AG04450 (cell line): ENCODE measurements around the gene MAD1L1. TPM values are rescaled to one million over a fixed set of nuclear protein-coding genes. Genes with fewer than 3 reads are reported as not detected.

Experiments used
- CTCF ChIA-PET: fragments of 300-600, 350-600 bp; formaldehyde crosslinking; extraction: SDS; loops from one replicate; lab custom pipeline; 2022; ENCODE audit warnings: antibody characterized with exemption, inconsistent platforms; lab: Charles Lee
- POLR2A ChIA-PET: fragments of 350-600 bp; formaldehyde crosslinking; extraction: SDS; loops from one replicate; lab custom pipeline; 2021; ENCODE audit warnings: antibody characterized with exemption, inconsistent platforms; lab: Yijun Ruan, JAX
- DNase-seq: peaks from one replicate; pipeline ENCODE4 v3.0.0-alpha.2; 2011; ENCODE audit warnings: low read depth, low spot score
- H3K27ac ChIP-seq: one replicate; pipeline ENCODE4 v1.5.1; 2012; ENCODE audit warnings: low read depth, low read length, control low read depth
- H3K27me3 ChIP-seq: one replicate; pipeline ENCODE4 v1.6.0; 2012; ENCODE audit warnings: low read length; ENCODE audit not compliant: control insufficient read depth, insufficient read depth
- H3K4me3 ChIP-seq: 2 replicates; pipeline ENCODE4 v1.5.1; 2011; ENCODE audit warnings: mild to moderate bottlenecking, low read depth, low read length, control low read depth
- H3K9me3 ChIP-seq: 2 replicates; pipeline ENCODE4 v1.5.1; 2012; ENCODE audit warnings: low read length; ENCODE audit not compliant: control insufficient read depth, insufficient read depth
- polyA plus RNA-seq: library from polyadenylated mRNA; depleted of rRNA; stranded (reverse); fragments of >200 nt; gene quantifications from 2 replicates; pipeline ENCODE4 v1.2.3, GENCODE V29; 2011
- TF ChIP-seq, protein P1 (sequence below): IDR thresholded peaks from 2 replicates; pipeline ENCODE4 v1.5.1; 2011; ENCODE audit warnings: low read depth, low read length, control low read depth, inconsistent platforms

The MAD1L1 gene
- polyA plus RNA-seq, 1 experiment = 11.9 TPM

DNA sequence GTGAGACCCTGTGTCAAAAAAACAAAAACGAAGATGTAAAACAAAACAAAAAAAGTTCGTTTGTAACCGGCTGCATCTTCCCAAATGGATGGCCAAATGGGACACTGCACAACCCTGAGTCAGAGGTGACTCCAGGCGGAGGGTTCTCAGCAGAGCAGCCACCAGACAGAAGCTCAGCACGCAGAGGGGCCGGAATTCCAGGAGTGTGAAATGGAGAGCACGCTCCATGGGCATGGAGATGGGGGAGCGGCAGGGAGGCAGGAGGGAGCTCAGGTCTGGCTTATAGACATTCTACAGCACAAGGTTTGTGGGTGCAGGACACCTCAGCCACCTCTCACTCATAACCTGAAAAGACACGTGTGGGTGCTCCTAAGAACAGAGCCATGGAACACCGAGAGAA is 227.0 kb downstream of the MAD1L1 start:
- CTCF ChIA-PET = no interaction called here
- TF ChIP-seq, protein P1, sequence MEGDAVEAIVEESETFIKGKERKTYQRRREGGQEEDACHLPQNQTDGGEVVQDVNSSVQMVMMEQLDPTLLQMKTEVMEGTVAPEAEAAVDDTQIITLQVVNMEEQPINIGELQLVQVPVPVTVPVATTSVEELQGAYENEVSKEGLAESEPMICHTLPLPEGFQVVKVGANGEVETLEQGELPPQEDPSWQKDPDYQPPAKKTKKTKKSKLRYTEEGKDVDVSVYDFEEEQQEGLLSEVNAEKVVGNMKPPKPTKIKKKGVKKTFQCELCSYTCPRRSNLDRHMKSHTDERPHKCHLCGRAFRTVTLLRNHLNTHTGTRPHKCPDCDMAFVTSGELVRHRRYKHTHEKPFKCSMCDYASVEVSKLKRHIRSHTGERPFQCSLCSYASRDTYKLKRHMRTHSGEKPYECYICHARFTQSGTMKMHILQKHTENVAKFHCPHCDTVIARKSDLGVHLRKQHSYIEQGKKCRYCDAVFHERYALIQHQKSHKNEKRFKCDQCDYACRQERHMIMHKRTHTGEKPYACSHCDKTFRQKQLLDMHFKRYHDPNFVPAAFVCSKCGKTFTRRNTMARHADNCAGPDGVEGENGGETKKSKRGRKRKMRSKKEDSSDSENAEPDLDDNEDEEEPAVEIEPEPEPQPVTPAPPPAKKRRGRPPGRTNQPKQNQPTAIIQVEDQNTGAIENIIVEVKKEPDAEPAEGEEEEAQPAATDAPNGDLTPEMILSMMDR = no peak
- Histone ChIP-seq H3K4me3 (no peak overlapping the region), H3K27ac (no peak overlapping the region), H3K9me3 (no peaks in the 10 kb centered on the region; the same call in 1 of the 2 replicates), H3K27me3 (no peaks in the 10 kb centered on the region)
- DNase-seq = no peak
- POLR2A ChIA-PET = no interaction called here

DNA sequence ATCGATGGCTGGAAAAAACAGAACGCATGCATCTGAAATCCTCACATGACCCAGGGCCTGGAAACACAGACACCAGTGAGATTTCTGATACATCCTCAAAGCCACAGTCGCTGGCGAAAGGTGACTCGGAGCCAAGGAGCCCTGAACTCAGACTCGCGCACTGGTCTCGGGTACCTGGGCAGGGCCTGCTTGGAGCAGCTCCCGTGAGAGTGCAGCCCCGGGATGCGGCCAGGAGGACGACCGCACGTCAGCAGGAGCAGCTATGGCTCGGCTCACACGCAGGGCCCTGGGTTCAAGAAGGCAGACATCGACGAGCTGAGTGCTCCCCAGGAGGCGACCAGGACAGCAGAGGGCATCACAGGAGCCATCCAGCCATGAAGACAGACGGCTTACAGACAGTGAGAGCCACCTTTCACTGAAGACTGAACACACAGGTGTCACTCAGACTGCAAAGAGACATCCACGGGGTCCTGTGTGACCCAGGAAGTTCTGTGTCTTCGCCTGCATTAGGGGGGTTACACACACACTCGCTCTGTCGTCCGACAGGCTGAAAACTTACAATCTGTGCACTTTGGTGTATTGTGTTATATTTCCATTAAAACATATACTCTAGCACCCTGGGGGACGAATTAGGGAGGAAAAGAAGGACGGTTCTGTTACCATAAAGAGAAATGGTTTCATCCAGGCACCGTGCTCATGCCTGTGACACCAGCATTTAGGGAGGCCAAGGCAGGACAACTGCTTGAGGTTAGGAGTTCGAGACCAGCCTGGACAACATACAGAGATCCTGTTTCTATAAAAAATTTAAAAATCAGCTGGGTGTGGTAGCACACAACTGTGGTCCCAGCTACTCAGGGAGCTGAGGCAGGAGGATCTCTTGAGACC is 227.7 kb downstream of the MAD1L1 start:
- TF ChIP-seq, protein P1 = no peak
- Histone ChIP-seq H3K27me3 (no peaks in the 10 kb centered on the region), H3K9me3 (no peaks in the 10 kb centered on the region; the same call in 1 of the 2 replicates), H3K4me3 (no peak overlapping the region), H3K27ac (no peak overlapping the region)
- CTCF ChIA-PET = no interaction called here
- POLR2A ChIA-PET = no interaction called here
- DNase-seq = no peak

DNA sequence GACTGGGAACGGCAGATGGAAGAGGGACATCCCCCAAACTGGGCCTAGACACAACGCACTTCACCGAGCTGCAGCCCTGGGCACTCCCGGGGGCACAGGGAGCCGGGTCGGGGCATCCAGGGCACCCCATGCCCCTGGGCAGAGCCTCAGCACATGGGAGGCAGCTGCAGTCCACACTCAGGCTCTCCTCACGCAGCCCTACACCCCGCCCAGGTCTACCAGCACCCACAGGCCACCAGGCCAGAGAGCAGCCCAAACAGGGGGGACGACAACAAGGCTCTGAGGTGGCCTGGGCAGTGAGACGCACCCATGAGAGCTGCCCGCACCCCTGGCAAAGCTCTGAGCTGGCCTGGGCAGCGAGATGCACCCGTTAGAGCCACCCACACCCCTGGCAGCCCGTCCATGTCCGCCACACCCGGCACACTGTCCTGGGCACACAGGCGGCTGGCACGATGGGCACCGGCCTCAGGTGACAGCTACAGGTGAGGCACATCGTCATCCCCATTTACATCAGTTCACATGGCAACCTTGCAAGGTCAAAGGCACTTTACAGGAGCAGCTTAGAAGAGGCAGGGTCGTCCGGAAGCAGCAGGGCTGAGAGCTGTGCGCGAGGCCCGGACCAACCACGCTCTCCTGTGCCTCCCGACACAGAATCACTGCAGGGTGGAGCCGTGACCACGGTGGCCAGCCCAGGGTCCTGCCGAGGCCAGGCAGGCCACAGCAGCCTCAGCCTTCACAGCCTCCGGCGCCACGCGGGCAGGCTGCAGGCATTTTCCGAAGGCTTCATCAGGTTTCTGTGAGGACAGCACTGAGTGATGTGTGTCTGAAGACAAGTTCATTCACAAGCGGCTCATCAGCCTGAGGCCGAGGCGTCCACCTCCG is 228.6 kb downstream of the MAD1L1 start:
- H3K4me3 ChIP-seq = no peak overlapping the region
- CTCF ChIA-PET = no interaction called here
- TF ChIP-seq, protein P1 = no peak
- DNase-seq = no peak
- POLR2A ChIA-PET = no interaction called here
- no peak overlapping the region for H3K27ac ChIP-seq
- no peaks in the 10 kb centered on the region; the same call in 1 of the 2 replicates for H3K9me3 ChIP-seq
- H3K27me3 ChIP-seq = no peaks in the 10 kb centered on the region

DNA sequence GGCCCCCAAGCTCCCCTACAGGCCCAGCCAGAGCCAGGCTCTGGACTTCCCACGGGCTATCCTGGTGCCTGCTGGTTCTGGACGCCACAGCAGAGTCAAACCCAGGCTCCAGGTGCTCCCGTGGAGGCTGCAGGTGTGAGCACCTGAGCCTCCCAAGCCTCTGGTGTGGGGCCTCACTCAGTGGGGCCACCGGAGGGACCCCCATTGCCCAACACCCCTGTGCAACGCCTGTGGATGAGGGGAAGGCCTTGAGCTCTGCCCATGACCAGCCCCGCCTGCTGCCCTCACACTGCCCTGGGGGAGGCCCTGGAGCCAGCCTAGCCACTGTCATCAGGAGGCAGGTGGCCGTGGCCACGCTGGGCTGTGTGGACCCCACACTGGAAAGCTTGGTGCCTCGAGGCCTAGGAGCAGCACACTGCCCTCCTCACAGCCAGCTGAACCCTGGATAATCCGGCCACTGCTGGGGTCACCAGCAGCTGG is 229.3 kb downstream of the MAD1L1 start:
- ChIA-PET CTCF (no interaction called here), POLR2A (no interaction called here)
- Histone ChIP-seq H3K4me3 (no peak overlapping the region), H3K27me3 (no peaks in the 10 kb centered on the region), H3K27ac (no peak overlapping the region), H3K9me3 (no peaks in the 10 kb centered on the region; the same call in 1 of the 2 replicates)
- TF ChIP-seq, protein P1 = no peak
- no peak for DNase-seq
